Astrocyte (in vitro differentiated cells and primary cell): ENCODE measurements around the gene FAF1. TPM values are rescaled to one million over a fixed set of nuclear protein-coding genes. Genes with fewer than 3 reads are reported as not detected.

Experiments used
- DNase-seq: peaks from one replicate; pipeline ENCODE4 v3.0.0-alpha.2; 2010; ENCODE audit warnings: low read depth
- FAIRE-seq: peaks from 2 replicates; lab custom pipeline; 2011; peaks lifted over from hg19 to GRCh38; lab: Jason Lieb, UNC
- H2AFZ ChIP-seq: 2 replicates; pipeline ENCODE4 v1.6.0; 2012; ENCODE audit warnings: low read depth, low read length, inconsistent platforms
- H3K27ac ChIP-seq: 2 replicates; pipeline ENCODE4 v1.5.1; 2011; ENCODE audit warnings: low read depth, low read length, inconsistent platforms
- H3K27me3 ChIP-seq: 2 replicates; pipeline ENCODE4 v1.6.0; 2011; ENCODE audit warnings: low read length, inconsistent platforms; ENCODE audit not compliant: insufficient read depth
- H3K36me3 ChIP-seq: 2 replicates; pipeline ENCODE4 v1.5.1; 2011; ENCODE audit warnings: low read length, inconsistent platforms; ENCODE audit not compliant: insufficient read depth
- H3K4me1 ChIP-seq: 2 replicates; pipeline ENCODE4 v1.5.1; 2011; ENCODE audit warnings: low read length, inconsistent platforms; ENCODE audit not compliant: insufficient read depth
- H3K4me2 ChIP-seq: 2 replicates; pipeline ENCODE4 v1.6.0; 2012; ENCODE audit warnings: low read length, inconsistent platforms
- H3K4me3 ChIP-seq: 2 replicates; pipeline ENCODE4 v1.5.1; 2011; ENCODE audit warnings: low read depth, mild to moderate bottlenecking, low read length, inconsistent platforms; ENCODE audit not compliant: insufficient read depth
- H3K79me2 ChIP-seq: 2 replicates; pipeline ENCODE4 v1.6.0; 2012; ENCODE audit warnings: mild to moderate bottlenecking, low read length, inconsistent platforms; ENCODE audit not compliant: insufficient read depth
- H3K9ac ChIP-seq: 2 replicates; pipeline ENCODE4 v1.6.0; 2012; ENCODE audit warnings: mild to moderate bottlenecking, low read length, inconsistent platforms
- H3K9me3 ChIP-seq: 2 replicates; pipeline ENCODE4 v1.5.1; 2012; ENCODE audit warnings: low read depth, mild to moderate bottlenecking, low read length, inconsistent platforms; ENCODE audit not compliant: insufficient read depth
- H4K20me1 ChIP-seq: 2 replicates; pipeline ENCODE4 v1.6.0; 2012; ENCODE audit warnings: low read length, inconsistent platforms; ENCODE audit not compliant: insufficient read depth
- H3K27ac Mint-ChIP-seq: one replicate; pipeline ENCODE4 v1.8.0; 2021; ENCODE audit warnings: mild to moderate bottlenecking, mixed read lengths; ENCODE audit not compliant: unreplicated experiment
- H3K27me3 Mint-ChIP-seq: one replicate; pipeline ENCODE4 v1.8.0; 2021; ENCODE audit warnings: low read depth, mixed read lengths; ENCODE audit not compliant: unreplicated experiment
- H3K36me3 Mint-ChIP-seq: one replicate; pipeline ENCODE4 v1.8.0; 2021; ENCODE audit warnings: low read depth, mixed read lengths; ENCODE audit not compliant: unreplicated experiment
- H3K4me1 Mint-ChIP-seq: one replicate; pipeline ENCODE4 v1.8.0; 2021; ENCODE audit warnings: low read depth, mixed read lengths; ENCODE audit not compliant: unreplicated experiment
- H3K4me3 Mint-ChIP-seq: one replicate; pipeline ENCODE4 v1.8.0; 2021; ENCODE audit warnings: mild to moderate bottlenecking, moderate library complexity, mixed read lengths; ENCODE audit not compliant: unreplicated experiment
- H3K9me3 Mint-ChIP-seq: one replicate; pipeline ENCODE4 v1.8.0; 2021; ENCODE audit warnings: mild to moderate bottlenecking, mixed read lengths; ENCODE audit not compliant: unreplicated experiment
- EZH2 ChIP-seq: IDR thresholded peaks from 2 replicates; pipeline ENCODE4 v1.6.1; 2012; ENCODE audit warnings: mild to moderate bottlenecking, low read length, inconsistent platforms; ENCODE audit not compliant: insufficient read depth
- total RNA-seq: library from RNA; stranded (reverse); gene quantifications from 2 replicates; pipeline ENCODE4 v1.2.1, GENCODE V29; 2021
- TF ChIP-seq, protein P1 (sequence below): IDR thresholded peaks from 2 replicates; pipeline ENCODE4 v1.5.1; 2011; ENCODE audit warnings: low read depth, mild to moderate bottlenecking, inconsistent platforms, low read length, moderate library complexity; ENCODE audit not compliant: insufficient read depth

Gene FAF1
- total RNA-seq, 1 donor from 2014 or later: 35.4 TPM

DNA sequence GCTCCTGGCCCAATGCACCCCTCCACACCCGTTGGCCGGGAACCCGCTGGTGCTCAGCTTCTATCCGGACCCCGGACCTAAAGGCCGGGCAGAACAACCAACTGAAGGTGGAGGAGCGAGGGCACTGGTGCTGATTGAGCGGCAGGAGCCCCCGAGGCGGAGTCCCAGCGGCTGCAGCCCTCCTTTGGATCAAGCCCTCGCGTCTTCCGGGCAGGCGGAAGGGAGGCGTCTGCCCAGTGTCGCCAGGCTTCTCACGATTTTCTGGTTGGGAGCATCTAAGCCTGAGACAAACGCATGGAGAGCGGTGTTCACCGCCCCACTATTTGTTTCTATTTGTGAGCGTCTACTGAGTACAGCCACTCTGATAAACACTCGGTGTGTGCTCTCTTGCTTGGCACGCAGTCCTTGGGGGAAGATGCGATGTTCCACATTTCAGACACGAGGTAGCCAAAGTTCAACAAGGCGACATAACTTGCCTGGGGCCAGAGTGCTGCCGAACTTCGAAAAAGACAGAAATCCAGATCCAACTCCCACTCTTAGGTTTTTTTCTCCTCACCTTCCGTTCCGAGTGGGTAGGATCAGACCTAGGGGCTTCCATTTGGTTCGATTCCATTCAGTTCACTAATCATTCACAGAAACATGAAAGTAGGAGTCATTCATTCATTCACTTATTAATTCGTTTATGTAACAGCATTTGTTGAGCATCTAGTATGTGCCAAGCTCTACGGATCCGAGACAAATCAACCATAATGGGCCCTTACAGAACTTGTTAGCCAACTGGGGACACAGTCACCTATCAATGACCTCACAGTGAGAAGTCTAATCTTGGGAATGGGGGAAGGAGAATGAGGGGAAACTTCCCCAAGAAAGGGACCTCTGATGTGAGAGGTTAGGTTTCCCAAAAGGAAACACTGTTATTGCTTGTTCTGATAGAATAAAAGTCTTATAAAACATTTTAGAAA lies 532.0 kb downstream of the FAF1 start:
- H3K4me2 ChIP-seq: peak overlapping the region; percentile 72
- FAIRE-seq: no peak

DNA sequence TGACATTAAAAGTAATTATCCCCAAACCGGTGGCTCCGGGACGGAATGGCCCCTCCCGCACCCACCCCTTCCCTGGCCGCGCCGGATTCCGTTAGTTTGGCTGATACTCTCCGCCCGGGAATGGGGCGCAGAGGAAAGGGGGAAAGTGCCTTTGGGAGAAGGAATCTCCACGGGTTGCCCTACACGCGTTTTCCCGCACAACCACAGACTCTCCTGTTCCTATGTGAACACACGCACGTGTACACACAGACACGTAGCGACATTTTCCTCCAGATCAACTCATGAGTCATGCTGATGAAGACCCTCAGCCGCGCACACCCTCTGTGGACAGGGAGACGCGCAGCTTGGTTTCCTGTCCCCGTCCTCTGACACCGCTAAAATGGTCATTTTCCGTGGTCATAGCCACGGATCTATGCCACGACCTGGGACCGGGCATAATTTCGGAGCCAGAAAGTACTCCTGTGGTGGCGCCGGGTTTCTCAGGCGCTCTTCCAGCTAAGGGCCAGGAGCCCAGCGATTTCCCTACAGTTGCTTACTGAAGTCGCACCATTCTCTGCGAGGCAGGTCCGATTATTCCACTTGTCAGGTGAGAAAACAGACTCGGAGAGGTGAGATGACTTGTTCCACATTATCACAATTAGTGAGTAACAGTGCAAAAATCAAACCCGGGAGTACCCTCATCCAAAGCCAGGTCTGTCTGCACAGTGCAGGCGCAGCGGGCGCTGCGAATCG lies 532.8 kb downstream of the FAF1 start:
- no peak overlapping the region for H3K4me3 ChIP-seq

More for the DNA sequence above, 532.0 kb downstream of the FAF1 start:
- peak; percentile 84 for TF ChIP-seq EZH2
- TF ChIP-seq, protein P1, sequence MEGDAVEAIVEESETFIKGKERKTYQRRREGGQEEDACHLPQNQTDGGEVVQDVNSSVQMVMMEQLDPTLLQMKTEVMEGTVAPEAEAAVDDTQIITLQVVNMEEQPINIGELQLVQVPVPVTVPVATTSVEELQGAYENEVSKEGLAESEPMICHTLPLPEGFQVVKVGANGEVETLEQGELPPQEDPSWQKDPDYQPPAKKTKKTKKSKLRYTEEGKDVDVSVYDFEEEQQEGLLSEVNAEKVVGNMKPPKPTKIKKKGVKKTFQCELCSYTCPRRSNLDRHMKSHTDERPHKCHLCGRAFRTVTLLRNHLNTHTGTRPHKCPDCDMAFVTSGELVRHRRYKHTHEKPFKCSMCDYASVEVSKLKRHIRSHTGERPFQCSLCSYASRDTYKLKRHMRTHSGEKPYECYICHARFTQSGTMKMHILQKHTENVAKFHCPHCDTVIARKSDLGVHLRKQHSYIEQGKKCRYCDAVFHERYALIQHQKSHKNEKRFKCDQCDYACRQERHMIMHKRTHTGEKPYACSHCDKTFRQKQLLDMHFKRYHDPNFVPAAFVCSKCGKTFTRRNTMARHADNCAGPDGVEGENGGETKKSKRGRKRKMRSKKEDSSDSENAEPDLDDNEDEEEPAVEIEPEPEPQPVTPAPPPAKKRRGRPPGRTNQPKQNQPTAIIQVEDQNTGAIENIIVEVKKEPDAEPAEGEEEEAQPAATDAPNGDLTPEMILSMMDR: no peak
- Mint-ChIP-seq H3K4me1 (peaks cover 3% of the 10 kb centered on the region), H3K27me3 (peaks cover 90% of the 10 kb centered on the region), H3K4me3 (no peak overlapping the region), H3K36me3 (peaks cover 3% of the 10 kb centered on the region), H3K27ac (no peak overlapping the region), H3K9me3 (peaks cover 30% of the 10 kb centered on the region)
- no peak overlapping the region for H2AFZ ChIP-seq
- peaks cover 23% of the 10 kb centered on the region for H4K20me1 ChIP-seq
- no peak for DNase-seq
- H3K4me3 ChIP-seq: no peak overlapping the region
- no peaks in the 10 kb centered on the region for H3K36me3 ChIP-seq
- peaks cover 88% of the 10 kb centered on the region for H3K27me3 ChIP-seq
- no peaks in the 10 kb centered on the region for H3K79me2 ChIP-seq
- H3K9ac ChIP-seq: no peak overlapping the region
- no peak overlapping the region for H3K27ac ChIP-seq
- H3K4me1 ChIP-seq: peaks cover 8% of the 10 kb centered on the region
- no peaks in the 10 kb centered on the region for H3K9me3 ChIP-seq

More for the DNA sequence above, 532.8 kb downstream of the FAF1 start:
- Histone ChIP-seq H3K9ac (no peak overlapping the region), H3K27me3 (peaks cover 93% of the 10 kb centered on the region), H3K27ac (no peak overlapping the region), H2AFZ (no peak overlapping the region), H3K4me2 (peak overlapping the region; percentile 72), H4K20me1 (peaks cover 23% of the 10 kb centered on the region), H3K36me3 (no peaks in the 10 kb centered on the region), H3K9me3 (no peaks in the 10 kb centered on the region), H3K79me2 (peaks cover 6% of the 10 kb centered on the region), H3K4me1 (peaks cover 8% of the 10 kb centered on the region)
- Mint-ChIP-seq H3K4me1 (peaks cover 3% of the 10 kb centered on the region), H3K27ac (peak overlapping the region; percentile 58), H3K9me3 (peaks cover 31% of the 10 kb centered on the region), H3K36me3 (peaks cover 3% of the 10 kb centered on the region), H3K27me3 (peaks cover 90% of the 10 kb centered on the region), H3K4me3 (no peak overlapping the region)
- peak; percentile 78 for TF ChIP-seq EZH2
- TF ChIP-seq, protein P1: no peak
- no peak for DNase-seq
- no peak for FAIRE-seq
